Lower lobe of right lung (tissue), 2 donors: ENCODE results near the gene FBN2. TPM values are rescaled to one million over a fixed set of nuclear protein-coding genes. Genes with fewer than 3 reads are reported as not detected.
A peak's percentile ranks its signal among the peaks of the same experiment; 100 is the strongest.
"Not testable (repeated sequence)": the region's sequence is repeated elsewhere in the genome, so short reads cannot be mapped to it uniquely, and the experiment has no call there.

Source experiments
- ATAC-seq, 2 donors: fragments of 200-7000 bp; cut with Tn5 transposase; one replicate each; pipeline ENCODE4 v1.9.1; 2020 to 2022; ENCODE audit warnings: mild to moderate bottlenecking in 2 of 2, moderate library complexity in 2 of 2
- DNase-seq: peaks from one replicate; pipeline ENCODE4 v3.0.0-alpha.2; 2020
- H3K27ac ChIP-seq: fragments of 200-600 bp; one replicate; pipeline ENCODE4 v1.8.0; 2022
- H3K27me3 ChIP-seq: fragments of 200-600 bp; one replicate; pipeline ENCODE4 v1.8.0; 2022; ENCODE audit warnings: low read depth
- H3K36me3 ChIP-seq: fragments of 200-600 bp; one replicate; pipeline ENCODE4 v1.8.0; 2022; ENCODE audit warnings: mild to moderate bottlenecking
- H3K4me1 ChIP-seq: fragments of 200-600 bp; one replicate; pipeline ENCODE4 v1.8.0; 2022
- H3K4me3 ChIP-seq: fragments of 200-600 bp; one replicate; pipeline ENCODE4 v1.8.0; 2022; ENCODE audit warnings: mild to moderate bottlenecking
- H3K9me3 ChIP-seq: fragments of 200-600 bp; one replicate; pipeline ENCODE4 v1.8.0; 2022
- CTCF ChIP-seq: fragments of 200-600 bp; IDR thresholded peaks from one replicate; pipeline ENCODE4 v1.8.0; 2022; ENCODE audit warnings: antibody characterized with exemption, mild to moderate bottlenecking
- intact Hi-C: fragments of 100-400 bp; cut with DNase I; formaldehyde crosslinking; loops from one replicate; pipeline ENCODE4 v1.11.0; 2022
- total RNA-seq: library from RNA; stranded (reverse); fragmentation: NEBNext Ultra II Directional; extraction: Animal tissue kit (Norgen Biotek cat#: 25700); gene quantifications from one replicate; pipeline ENCODE4 v1.2.1, GENCODE V29; 2021
- donor health status: DM: no; HTN: yes; CAD: no; lungs with severe emphysema.

FBN2 gene
- total RNA-seq, 1 donor from 2014 or later = 0.83 TPM

GRCh38 chr5:128466980-128467379, 71.1 kb downstream of the FBN2 start:
- no peak for TF ChIP-seq CTCF
- H3K27ac ChIP-seq = no peak overlapping the region
- intact Hi-C loops = no loop called here

GRCh38 chr5:128466554-128466953, 71.5 kb downstream of the FBN2 start:
- Histone ChIP-seq H3K4me3 (no peak overlapping the region), H3K27ac (no peak overlapping the region), H3K36me3 (no peaks in the 10 kb centered on the region), H3K4me1 (no peaks in the 10 kb centered on the region), H3K27me3 (no peaks in the 10 kb centered on the region), H3K9me3 (no peaks in the 10 kb centered on the region)
- ATAC-seq (no peak), DNase-seq (no peak)
- intact Hi-C loops = no loop called here
- TF ChIP-seq CTCF = no peak

More at GRCh38 chr5:128466980-128467379, 71.1 kb downstream of the FBN2 start:
- no peak overlapping the region for H3K4me3 ChIP-seq
- H3K27me3 ChIP-seq = no peaks in the 10 kb centered on the region
- no peaks in the 10 kb centered on the region for H3K36me3 ChIP-seq
- no peaks in the 10 kb centered on the region for H3K4me1 ChIP-seq
- no peaks in the 10 kb centered on the region for H3K9me3 ChIP-seq
- ATAC-seq (no peak), DNase-seq (no peak)

- H3K4me1 ChIP-seq = no peaks in the 10 kb centered on the region
- DNase-seq (no peak), ATAC-seq (peak in 1 of 2 donors; percentile 16)
- no peak for TF ChIP-seq CTCF
- intact Hi-C loops = no loop called here
- no peak overlapping the region for H3K4me3 ChIP-seq
- peaks cover 5% of the 10 kb centered on the region for H3K9me3 ChIP-seq
- H3K27ac ChIP-seq = no peak overlapping the region
- H3K27me3 ChIP-seq = no peaks in the 10 kb centered on the region
- no peaks in the 10 kb centered on the region for H3K36me3 ChIP-seq
Measured at GRCh38 chr5:128464596-128464995, 73.4 kb downstream of the FBN2 start.

- Histone ChIP-seq H3K36me3 (no peaks in the 10 kb centered on the region), H3K9me3 (peaks cover 5% of the 10 kb centered on the region), H3K27ac (no peak overlapping the region), H3K27me3 (no peaks in the 10 kb centered on the region), H3K4me3 (no peak overlapping the region), H3K4me1 (no peaks in the 10 kb centered on the region)
- no peak for ATAC-seq
- intact Hi-C loops = no loop called here
- no peak for TF ChIP-seq CTCF
- DNase-seq = no peak
Measured at GRCh38 chr5:128462330-128462729, 75.7 kb downstream of the FBN2 start.

- H3K4me1 ChIP-seq, H3K4me3 ChIP-seq, H3K9me3 ChIP-seq, intact Hi-C loops, H3K27me3 ChIP-seq, H3K36me3 ChIP-seq, ATAC-seq, DNase-seq, H3K27ac ChIP-seq: not testable (repeated sequence)
Measured at GRCh38 chr5:128457147-128457915, 80.7 kb downstream of the FBN2 start.

GRCh38 chr5:128455841-128456361, 82.1 kb downstream of the FBN2 start:
- no peaks in the 10 kb centered on the region for H3K4me1 ChIP-seq
- H3K9me3 ChIP-seq = peaks cover 5% of the 10 kb centered on the region
- no peak overlapping the region for H3K27ac ChIP-seq
- H3K4me3 ChIP-seq = no peak overlapping the region
- ATAC-seq (no peak), DNase-seq (no peak)
- H3K36me3 ChIP-seq = no peaks in the 10 kb centered on the region
- no peak for TF ChIP-seq CTCF
- intact Hi-C loops = no loop called here
- no peaks in the 10 kb centered on the region for H3K27me3 ChIP-seq
